ENCODE measurements around the gene SRR.
"Not testable (repeated sequence)": the region's sequence is repeated elsewhere in the genome, so short reads cannot be mapped to it uniquely, and the experiment has no call there.

Gene SRR, protein sequence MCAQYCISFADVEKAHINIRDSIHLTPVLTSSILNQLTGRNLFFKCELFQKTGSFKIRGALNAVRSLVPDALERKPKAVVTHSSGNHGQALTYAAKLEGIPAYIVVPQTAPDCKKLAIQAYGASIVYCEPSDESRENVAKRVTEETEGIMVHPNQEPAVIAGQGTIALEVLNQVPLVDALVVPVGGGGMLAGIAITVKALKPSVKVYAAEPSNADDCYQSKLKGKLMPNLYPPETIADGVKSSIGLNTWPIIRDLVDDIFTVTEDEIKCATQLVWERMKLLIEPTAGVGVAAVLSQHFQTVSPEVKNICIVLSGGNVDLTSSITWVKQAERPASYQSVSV

GRCh38 chr17:2303204-2304188, at the start of gene SRR, which contains the start of gene SMG6:
SRR (plus strand) TSS chr17:2303950; CDS start chr17:2315561, 11,611 bp downstream.
SMG6 (minus strand) TSS chr17:2303785; CDS start chr17:2303720, 65 bp downstream.
- peak; percentile 50 for DNase-seq (ENCODE audit: low read depth)

DNA sequence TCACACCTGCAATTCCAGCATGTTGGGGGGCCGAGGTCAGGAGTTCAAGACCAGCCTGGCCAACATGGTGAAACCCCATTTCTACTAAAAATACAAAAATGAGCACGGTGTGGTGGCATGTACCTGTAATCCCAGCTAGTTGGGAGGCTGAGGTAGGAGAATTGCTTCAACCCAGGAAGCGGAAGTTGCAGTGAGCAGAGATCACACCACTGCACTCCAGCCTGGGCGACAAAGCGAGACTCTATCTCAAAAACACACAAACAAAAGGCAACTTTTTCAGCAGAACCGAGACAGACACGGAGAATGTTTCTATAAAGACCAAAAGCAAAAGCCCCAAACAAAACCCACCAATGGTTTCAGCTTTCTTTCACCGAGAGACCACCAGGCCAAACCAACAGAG, 44.9 kb upstream of the SRR start:
- not testable (repeated sequence) for DNase-seq (ENCODE audit: low read depth)

DNA sequence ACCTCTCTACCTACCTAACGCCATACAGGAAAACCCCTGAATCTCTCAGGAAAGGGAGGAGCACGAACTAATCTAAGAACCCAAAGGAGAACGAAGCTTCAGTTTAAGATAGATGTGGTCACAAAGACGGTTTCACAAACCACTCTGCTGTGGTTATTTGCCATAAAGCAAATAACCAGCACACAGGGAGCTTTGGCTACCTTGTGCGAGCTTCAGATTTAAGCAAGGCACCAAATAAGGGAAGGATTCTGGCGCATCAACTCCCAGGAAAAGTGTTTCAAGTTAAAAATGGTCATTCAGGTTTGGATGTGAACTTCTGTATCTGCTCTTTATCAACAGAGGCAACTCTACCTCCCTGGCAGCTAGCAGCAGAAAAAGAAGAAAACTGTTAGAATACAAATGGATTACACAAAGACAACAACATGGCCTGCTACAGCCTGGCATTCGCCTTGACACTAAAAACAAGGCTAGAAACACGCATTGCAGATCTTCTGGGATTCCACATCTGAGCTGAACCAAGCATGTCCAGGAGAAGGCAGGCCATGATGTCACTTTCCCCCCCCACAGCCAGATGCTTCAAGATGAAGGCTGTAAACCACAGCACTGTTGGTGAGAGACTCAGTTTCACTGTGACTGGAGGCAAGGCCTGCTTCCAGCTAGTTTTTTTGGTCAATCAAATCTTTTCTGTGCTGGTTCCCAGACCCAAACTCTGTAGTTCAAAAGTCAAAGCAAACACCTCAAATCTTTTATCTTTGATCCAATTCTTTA, 43.8 kb upstream of the SRR start:
- DNase-seq (ENCODE audit: low read depth) = no peak

DNA sequence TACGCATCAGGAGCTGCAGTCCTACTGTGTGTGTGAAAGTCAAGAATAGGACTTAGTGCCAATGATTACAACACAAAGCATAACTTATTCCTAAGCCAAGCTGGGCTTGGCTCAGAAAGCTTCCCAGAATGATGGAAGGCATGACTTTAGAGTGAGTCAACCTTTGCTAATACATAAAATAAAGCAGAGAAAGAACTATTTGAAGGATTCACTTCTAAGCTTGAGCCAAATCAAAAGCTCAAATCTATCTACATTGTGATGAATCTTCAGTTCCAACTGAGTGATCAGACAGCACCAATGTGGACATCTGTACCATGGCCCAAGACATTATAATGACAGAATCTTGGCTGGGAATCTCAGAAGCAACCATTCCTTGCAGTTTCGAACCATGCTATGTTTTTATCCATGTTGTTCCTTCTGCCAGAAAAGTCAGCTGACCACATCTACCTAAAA, 41.6 kb upstream of the SRR start:
- DNase-seq (ENCODE audit: low read depth) = no peak

GRCh38 chr17:2263183-2264066, 40.3 kb upstream of the SRR start:
- DNase-seq (ENCODE audit: low read depth) = no peak

DNA sequence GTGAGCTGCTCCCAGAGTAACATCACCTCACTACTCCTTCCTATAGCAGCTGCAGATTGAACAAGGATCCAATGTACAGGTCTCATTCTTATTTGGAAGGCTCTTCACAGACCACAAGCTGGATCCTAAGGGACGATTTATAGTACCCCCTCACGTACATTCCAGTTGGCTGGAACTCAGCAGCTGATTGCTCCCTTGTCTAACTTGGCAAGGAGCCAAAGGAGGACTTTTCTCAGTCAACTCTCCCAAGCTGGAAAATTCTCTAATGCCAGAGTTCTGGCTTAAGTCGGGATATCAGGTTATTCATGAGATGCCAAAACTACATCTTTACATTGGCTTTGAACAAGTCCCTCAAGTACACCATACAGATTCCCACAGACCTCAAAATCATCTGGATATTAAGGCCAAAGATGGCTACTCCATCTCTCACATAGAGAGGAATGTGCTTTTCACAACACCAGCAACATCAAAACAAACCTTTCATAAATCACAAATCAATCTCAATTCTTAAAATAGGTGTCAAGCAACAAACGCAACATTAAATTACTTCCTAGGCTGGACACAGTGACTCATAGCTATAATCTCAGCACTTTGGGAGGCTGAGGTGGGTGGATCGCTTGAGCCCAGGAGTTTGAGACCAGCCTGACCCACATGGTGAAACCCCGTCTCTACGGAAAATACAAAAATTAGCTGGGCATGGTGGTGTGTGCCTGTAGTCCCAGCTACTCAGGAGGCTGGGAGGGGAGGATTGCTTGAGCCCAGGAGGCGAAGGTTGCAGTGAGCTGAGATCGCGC, 39.5 kb upstream of the SRR start:
- DNase-seq (ENCODE audit: low read depth) = no peak

GRCh38 chr17:2265166-2265565, 38.6 kb upstream of the SRR start:
- DNase-seq (ENCODE audit: low read depth) = not testable (repeated sequence)

DNA sequence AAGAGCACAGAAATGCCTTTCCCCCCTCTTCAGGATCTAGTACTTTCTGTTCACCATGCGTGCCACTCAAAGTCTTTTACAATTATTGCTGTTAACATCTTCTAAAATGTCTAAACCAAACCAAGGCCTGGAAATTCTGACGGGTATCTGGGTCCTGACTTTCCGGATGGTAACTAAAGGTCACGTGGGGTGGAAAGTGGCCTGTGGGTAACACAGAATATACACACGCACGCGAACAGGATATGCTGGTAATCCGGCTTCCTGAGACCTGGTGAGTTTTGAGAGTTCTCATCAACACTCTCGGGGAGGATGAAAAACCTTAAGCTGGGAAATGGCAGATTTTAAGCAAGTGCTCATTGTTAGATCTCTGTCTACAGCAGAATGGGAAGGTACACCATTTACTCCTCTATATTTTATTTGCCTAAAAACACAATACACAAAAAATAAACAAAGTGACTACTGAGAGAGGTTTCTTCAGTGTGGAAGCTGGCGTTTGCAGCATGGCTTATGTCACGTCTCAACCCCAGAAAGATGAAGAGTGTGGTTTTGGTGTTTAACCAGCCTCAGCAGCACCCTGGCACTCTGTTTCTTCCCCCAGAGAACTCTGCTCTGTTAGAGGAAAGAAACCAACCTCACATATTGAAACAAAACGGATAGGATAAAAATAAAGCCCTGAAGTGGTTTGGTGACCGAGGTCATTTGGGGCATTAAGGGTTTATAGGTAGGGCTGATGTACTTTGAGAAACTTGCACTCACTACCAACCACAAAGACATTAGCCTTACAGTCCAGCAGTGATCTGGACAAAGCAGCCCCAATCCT, 37.5 kb upstream of the SRR start:
- DNase-seq (ENCODE audit: low read depth) = no peak

DNA sequence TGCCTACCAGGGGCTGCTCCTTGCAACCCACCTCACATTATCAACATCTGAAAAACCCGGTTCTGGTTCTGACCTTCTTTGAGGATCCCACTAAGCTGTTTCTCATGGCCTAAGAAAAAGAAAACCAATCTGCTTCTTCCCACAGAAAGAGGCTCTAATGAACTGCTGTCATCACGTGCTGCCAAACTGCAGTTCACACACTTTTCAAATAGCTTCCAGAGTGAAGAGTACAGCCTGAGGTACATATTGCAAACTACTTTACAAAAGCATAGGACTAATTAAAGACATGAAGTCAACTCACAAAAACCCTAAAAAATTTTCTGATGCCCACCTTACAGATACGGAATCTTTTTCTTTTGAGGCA, 36.9 kb upstream of the SRR start:
- no peak for DNase-seq (ENCODE audit: low read depth)

DNA sequence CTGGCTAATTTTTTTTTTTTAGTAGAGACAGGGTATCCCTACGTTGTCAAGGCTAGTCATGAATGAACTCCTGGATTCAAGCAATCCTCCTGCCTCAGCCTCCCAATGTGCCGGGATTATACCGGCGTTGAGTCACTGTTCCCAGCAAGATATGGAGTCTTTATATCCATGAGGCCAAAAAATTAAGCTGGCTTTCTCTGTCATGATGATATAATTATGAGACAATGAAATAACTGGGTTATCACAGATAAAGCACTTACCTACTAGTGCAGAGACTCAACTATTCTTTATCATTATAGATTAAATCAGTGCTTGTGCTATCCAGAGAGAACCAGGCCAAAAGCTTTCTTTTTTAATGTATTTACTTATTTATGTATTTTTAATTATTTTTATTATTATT, 36.4 kb upstream of the SRR start:
- no peak for DNase-seq (ENCODE audit: low read depth)

DNA sequence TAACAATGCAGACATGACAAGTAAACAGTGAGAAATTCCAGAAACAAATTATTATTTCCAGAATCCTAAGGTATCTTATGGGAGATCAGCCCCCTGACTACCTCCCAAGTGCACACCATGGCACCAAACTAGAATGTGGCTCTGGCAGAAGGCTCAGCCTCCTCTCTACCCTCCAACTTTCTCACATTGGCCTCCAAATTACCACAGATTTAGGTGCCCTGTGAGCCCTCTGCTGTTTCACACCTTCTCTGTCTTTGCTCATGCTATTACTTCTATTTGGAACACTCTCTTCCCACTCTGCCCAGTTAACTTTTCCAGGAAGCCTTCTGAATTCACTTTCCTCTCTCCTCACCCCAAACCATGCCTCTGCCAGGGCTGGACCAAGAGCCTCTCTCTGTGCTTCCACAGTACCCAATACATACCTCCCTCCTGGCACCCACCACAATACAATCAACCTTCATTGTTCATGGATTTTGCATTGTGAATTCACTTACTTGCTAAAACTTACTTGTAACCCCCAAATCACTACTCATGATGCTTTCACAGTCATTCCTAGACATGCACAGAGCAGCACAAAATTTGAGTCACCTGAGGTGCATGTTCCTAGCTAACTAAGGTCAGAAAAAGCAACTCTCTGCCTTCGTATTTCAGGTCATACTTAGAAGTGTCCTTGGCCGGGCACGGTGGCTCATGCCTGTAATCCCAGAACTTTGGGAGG, 31.6 kb upstream of the SRR start:
- no peak for DNase-seq (ENCODE audit: low read depth)

DNA sequence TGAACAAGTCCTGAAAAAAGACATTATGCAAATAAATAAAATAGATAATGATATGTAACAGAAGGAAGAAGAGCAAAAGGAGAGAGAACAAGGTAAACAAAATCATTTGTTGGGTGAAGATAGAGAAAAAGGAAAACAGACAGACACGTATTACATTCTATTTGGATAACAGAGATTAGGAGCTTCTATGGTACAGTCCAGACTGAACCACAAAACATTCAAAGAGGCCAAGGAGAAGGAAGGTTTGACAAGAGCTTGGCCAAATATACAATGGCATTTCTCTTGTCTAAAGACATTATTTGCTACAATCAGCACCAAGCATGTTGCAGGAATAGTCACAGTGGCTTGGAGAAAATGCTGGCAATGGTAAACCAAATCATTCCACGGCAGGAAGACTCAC, 29.3 kb upstream of the SRR start:
- no peak for DNase-seq (ENCODE audit: low read depth)

DNA sequence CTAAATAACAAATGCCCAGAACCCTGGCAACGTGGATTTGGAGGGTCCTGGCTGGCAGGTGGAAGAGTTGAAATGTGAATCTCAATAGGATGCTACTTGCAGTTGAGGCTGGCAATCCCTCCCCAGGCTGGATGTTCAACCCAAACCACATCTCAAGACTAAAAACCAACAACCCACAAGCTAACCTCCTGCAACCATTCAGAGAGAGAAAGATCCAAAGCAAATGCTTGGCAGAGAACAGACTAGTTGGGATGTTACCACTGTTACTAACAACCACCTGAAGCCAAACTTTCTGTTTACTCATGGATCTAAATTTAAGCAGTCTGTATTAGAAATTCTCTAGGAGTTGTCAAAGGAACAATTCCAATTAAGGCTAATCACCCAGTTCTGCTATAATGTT, 28.0 kb upstream of the SRR start:
- DNase-seq (ENCODE audit: low read depth) = no peak

DNA sequence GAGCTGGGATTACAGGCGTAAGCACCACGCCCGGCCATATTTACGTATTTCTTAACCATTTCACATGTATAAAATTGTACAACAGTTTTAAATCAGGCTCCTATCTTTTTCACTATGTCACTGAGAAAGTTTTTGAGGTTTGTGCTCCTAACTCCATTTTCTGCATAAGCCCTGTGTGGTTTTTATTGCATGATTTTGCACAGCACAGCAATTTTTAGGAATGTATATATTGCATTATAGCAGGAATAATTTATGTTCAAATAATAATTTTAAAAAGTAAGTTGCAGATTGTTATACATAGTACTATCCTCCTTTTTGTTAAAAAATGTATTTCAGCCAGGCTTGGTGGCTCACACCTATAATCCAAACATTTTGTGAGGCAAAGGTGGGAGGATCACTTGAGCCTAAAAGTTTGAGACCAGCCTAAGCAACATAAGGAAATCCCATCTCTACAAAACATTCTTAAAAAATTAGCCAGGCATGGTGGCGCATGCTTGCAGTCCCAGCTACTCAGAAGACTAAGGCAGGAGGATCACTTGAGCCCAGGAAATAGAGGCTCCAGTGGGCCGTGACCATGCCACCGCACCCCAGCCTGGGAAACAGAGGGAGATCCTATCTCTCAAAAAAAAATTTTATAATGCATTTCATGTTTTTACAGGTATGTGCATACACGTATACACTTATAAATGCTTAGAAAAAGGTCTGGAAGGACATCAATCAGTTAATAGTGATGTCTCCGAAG, 26.1 kb upstream of the SRR start:
- DNase-seq (ENCODE audit: low read depth) = no peak

- no peak for DNase-seq (ENCODE audit: low read depth)
Measured at GRCh38 chr17:2279707-2280106, 24.0 kb upstream of the SRR start.

GRCh38 chr17:2282297-2282873, 21.4 kb upstream of the SRR start:
- peak; percentile 45 for DNase-seq (ENCODE audit: low read depth)

GRCh38 chr17:2283302-2283701, 20.4 kb upstream of the SRR start:
- DNase-seq (ENCODE audit: low read depth) = no peak
